K562 (cell line): ENCODE results near the gene KLF17. TPM values are rescaled to one million over a fixed set of nuclear protein-coding genes. Genes with fewer than 3 reads are reported as not detected.
A peak's percentile ranks its signal among the peaks of the same experiment; 100 is the strongest.

Source experiments
- C11orf30 ChIP-seq: fragments of 450-650 bp; IDR thresholded peaks from 2 replicates; pipeline ENCODE4 v1.6.1; 2016; ENCODE audit warnings: low read depth, mild to moderate bottlenecking
- CHD1 ChIP-seq: fragments of 200-600 bp; sonication (generic); IDR thresholded peaks from one replicate; pipeline ENCODE4 v1.6.1; 2012; ENCODE audit warnings: mild to moderate bottlenecking, moderate library complexity, low read length, inconsistent platforms
- DPF2 ChIP-seq: fragments of 450-650 bp; IDR thresholded peaks from 2 replicates; pipeline ENCODE4 v1.6.1; 2016
- MCM7 ChIP-seq, 2 experiments: fragments of 450-650 bp; IDR thresholded peaks; 2 replicates each; pipeline ENCODE4 v1.6.1; 2016 to 2018
- NR1H2 ChIP-seq: sonication (generic); formaldehyde crosslinking; IDR thresholded peaks from 2 replicates; pipeline ENCODE4 v1.4.0; 2020; ENCODE audit warnings: mild to moderate bottlenecking, missing genetic modification reagents
- OTX1 ChIP-seq: fragments of 450-650 bp; formaldehyde crosslinking; IDR thresholded peaks from 2 replicates; pipeline ENCODE4 v1.4.0; 2022; ENCODE audit warnings: mild to moderate bottlenecking
- SMAD2 ChIP-seq: fragments of 150-350 bp; IDR thresholded peaks from 2 replicates; pipeline ENCODE4 v1.6.1; 2014; ENCODE audit warnings: low read depth, mild to moderate bottlenecking, low read length
- SREBF1 ChIP-seq: fragments of 150-350 bp; IDR thresholded peaks from 2 replicates; pipeline ENCODE4 v1.6.1; 2014; ENCODE audit warnings: antibody characterized with exemption, low read depth, low read length, borderline replicate concordance
- SRF ChIP-seq, 2 experiments: fragments of 250-450, 450-650 bp in 1 of 2; sonication (Bioruptor Pico) in 1 of 2; sonication (generic) in 1 of 2; formaldehyde crosslinking; IDR thresholded peaks; 2 replicates each; pipeline versions ENCODE4 v1.5.0 to v1.5.1; 2020 to 2022; ENCODE audit warnings: mild to moderate bottlenecking in 1 of 2, missing genetic modification reagents in 1 of 2
- TRIM24 ChIP-seq, 2 experiments: fragments of 450-650 bp; IDR thresholded peaks; 2 replicates each; pipeline ENCODE4 v1.6.1; 2016
- U2AF2 ChIP-seq: fragments of 200-400 bp; formaldehyde crosslinking; optimal IDR thresholded peaks from 2 replicates; pipeline ENCODE3; 2017; ENCODE audit warnings: low read depth, mild to moderate bottlenecking, low read length
- ZNF445 ChIP-seq: fragments of 250-450 bp; sonication (Bioruptor Pico); IDR thresholded peaks from 2 replicates; pipeline ENCODE4 v1.4.0; 2020; ENCODE audit warnings: low read depth, mild to moderate bottlenecking, moderate library complexity
- polyA plus RNA-seq, 8 experiments: library from polyadenylated mRNA; depleted of rRNA in 4 of 8; stranded (reverse) in 5 of 8; unstranded in 3 of 8; fragments of >200 nt; fragmentation: Nextera tagmentation in 2 of 8; fragmentation: Illumina TruSeq in 1 of 8; extraction: Ambion mirVana in 2 of 8; extraction: Trizol in 1 of 8; gene quantifications; 2 replicates each; pipeline versions ENCODE4 v1.2.1 to v1.2.3, GENCODE V29; 2011 to 2014; ENCODE audit warnings: inconsistent platforms in 1 of 8, missing spikeins in 1 of 8
- total RNA-seq, 7 experiments: library from RNA; depleted of rRNA in 6 of 7; stranded (reverse); fragments of >200 nt in 6 of 7; fragmentation: Illumina TruSeq in 2 of 7; extraction: Trizol in 2 of 7; gene quantifications; 2 replicates each; pipeline versions ENCODE4 v1.2.1 to v1.2.3, GENCODE V29; 2011 to 2021; ENCODE audit warnings: low replicate concordance in 1 of 7
- TF ChIP-seq, protein P1 (sequence below): sonication (generic); formaldehyde crosslinking; IDR thresholded peaks from 2 replicates; pipeline ENCODE4 v1.8.0; 2022; ENCODE audit warnings: missing genetic modification reagents, mild to moderate bottlenecking, moderate library complexity, borderline replicate concordance
- TF ChIP-seq, protein P2 (sequence below): sonication (generic); formaldehyde crosslinking; IDR thresholded peaks from 2 replicates; pipeline ENCODE4 v1.4.0; 2020; ENCODE audit warnings: mild to moderate bottlenecking, missing genetic modification reagents
- TF ChIP-seq, protein P3 (sequence below), 2 experiments: fragments of 450-650 bp; IDR thresholded peaks; 2 replicates each; pipeline ENCODE4 v1.6.1; 2016
- TF ChIP-seq, protein P4 (sequence below): fragments of 250-450 bp; sonication (Bioruptor Pico); IDR thresholded peaks from 2 replicates; pipeline ENCODE4 v1.8.0; 2022; ENCODE audit warnings: moderate library complexity, mild to moderate bottlenecking, inconsistent platforms
- TF ChIP-seq, protein P5 (sequence below): sonication (generic); formaldehyde crosslinking; IDR thresholded peaks from 2 replicates; pipeline ENCODE4 v1.8.0; 2023; ENCODE audit warnings: mild to moderate bottlenecking, missing genetic modification reagents
- TF ChIP-seq, protein P6 (sequence below): sonication (generic); formaldehyde crosslinking; IDR thresholded peaks from 2 replicates; pipeline ENCODE4 v1.8.0; 2022; ENCODE audit warnings: mild to moderate bottlenecking, low read depth, missing genetic modification reagents
- TF ChIP-seq, protein P7 (sequence below): IDR thresholded peaks from 2 replicates; pipeline ENCODE4 v1.6.1; 2016; ENCODE audit warnings: missing genetic modification characterization, missing compliant biosample characterization

Gene KLF17
- total and polyA plus RNA-seq, 9 of the 15 experiments (the other 6 are each of a cell fraction or from before 2014, with no cell fraction given) = 0.01 to 0.24 (median 0.13) TPM; not detected in 6

DNA sequence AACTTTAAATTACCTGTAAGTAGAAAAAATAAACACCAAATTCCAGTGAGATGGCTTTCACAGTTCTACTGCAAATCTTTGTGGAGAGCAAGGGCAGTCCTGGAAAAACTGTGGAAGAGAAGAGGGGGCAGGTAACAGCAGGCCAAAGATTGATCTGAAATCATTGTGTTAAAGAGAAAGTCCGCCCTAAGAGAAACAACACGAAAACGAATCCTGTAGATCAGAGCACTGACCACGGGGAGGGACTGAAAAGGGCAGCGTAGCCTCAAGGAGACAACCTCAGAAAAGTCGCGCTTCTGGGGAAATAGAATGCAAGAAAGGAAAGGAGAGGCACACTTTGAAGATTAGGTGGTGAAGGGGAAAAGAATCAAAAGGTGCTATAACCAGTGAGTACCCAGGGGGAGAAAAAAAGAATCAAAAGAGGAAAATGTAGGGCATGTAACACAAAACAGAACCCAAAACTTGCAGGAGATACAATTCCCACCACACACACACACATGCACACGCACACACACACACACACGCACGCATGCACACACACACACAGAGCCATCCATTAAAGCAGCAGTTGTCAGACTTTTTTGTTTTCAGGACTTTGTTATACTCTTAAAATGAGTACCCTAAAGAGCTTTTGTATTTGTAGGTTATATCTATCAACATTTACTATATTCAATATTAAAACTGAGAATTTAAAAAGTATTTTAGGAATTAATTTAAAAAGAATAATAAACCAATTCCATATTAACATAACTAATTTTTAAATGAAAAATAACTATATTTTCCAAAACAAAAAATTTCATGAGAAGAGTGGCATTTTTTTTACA, 28.0 kb upstream of the KLF17 start (continued):
- TF ChIP-seq, protein P1, sequence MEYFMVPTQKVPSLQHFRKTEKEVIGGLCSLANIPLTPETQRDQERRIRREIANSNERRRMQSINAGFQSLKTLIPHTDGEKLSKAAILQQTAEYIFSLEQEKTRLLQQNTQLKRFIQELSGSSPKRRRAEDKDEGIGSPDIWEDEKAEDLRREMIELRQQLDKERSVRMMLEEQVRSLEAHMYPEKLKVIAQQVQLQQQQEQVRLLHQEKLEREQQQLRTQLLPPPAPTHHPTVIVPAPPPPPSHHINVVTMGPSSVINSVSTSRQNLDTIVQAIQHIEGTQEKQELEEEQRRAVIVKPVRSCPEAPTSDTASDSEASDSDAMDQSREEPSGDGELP (CRISPR knock-in tag) = no peak
- TF ChIP-seq SMAD2 (no peak), U2AF2 (no peak), ZNF445 (CRISPR knock-in tag) (no peak), MCM7 (IDR thresholded peaks at IDR 0.05) (no peak), NR1H2 (CRISPR knock-in tag) (no peak), TRIM24 (IDR thresholded peaks at IDR 0.05) (no peak), SRF (CRISPR knock-in tag; IDR thresholded peaks at IDR 0.05) (no peak), DPF2 (peak; percentile 37; the same call in 1 of the 2 replicates), CHD1 (no peak), C11orf30 (no peak), OTX1 (CRISPR knock-in tag) (peak; percentile 54; the same call in 1 of the 2 replicates), SREBF1 (no peak)
- TF ChIP-seq, protein P2, sequence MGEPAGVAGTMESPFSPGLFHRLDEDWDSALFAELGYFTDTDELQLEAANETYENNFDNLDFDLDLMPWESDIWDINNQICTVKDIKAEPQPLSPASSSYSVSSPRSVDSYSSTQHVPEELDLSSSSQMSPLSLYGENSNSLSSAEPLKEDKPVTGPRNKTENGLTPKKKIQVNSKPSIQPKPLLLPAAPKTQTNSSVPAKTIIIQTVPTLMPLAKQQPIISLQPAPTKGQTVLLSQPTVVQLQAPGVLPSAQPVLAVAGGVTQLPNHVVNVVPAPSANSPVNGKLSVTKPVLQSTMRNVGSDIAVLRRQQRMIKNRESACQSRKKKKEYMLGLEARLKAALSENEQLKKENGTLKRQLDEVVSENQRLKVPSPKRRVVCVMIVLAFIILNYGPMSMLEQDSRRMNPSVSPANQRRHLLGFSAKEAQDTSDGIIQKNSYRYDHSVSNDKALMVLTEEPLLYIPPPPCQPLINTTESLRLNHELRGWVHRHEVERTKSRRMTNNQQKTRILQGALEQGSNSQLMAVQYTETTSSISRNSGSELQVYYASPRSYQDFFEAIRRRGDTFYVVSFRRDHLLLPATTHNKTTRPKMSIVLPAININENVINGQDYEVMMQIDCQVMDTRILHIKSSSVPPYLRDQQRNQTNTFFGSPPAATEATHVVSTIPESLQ = no peak
- TF ChIP-seq, protein P3, sequence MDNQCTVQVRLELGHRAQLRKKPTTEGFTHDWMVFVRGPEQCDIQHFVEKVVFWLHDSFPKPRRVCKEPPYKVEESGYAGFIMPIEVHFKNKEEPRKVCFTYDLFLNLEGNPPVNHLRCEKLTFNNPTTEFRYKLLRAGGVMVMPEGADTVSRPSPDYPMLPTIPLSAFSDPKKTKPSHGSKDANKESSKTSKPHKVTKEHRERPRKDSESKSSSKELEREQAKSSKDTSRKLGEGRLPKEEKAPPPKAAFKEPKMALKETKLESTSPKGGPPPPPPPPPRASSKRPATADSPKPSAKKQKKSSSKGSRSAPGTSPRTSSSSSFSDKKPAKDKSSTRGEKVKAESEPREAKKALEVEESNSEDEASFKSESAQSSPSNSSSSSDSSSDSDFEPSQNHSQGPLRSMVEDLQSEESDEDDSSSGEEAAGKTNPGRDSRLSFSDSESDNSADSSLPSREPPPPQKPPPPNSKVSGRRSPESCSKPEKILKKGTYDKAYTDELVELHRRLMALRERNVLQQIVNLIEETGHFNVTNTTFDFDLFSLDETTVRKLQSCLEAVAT (IDR thresholded peaks at IDR 0.05) = 0 out of 4 replicates have a peak, but pooled peaks of 1 of the 2 experiments have one; percentile 36
- TF ChIP-seq, protein P4, sequence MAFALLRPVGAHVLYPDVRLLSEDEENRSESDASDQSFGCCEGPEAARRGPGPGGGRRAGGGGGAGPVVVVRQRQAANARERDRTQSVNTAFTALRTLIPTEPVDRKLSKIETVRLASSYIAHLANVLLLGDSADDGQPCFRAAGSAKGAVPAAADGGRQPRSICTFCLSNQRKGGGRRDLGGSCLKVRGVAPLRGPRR (CRISPR knock-in tag) = no peak
- TF ChIP-seq, protein P5, sequence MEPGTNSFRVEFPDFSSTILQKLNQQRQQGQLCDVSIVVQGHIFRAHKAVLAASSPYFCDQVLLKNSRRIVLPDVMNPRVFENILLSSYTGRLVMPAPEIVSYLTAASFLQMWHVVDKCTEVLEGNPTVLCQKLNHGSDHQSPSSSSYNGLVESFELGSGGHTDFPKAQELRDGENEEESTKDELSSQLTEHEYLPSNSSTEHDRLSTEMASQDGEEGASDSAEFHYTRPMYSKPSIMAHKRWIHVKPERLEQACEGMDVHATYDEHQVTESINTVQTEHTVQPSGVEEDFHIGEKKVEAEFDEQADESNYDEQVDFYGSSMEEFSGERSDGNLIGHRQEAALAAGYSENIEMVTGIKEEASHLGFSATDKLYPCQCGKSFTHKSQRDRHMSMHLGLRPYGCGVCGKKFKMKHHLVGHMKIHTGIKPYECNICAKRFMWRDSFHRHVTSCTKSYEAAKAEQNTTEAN (CRISPR knock-in tag) = no peak
- TF ChIP-seq, protein P6, sequence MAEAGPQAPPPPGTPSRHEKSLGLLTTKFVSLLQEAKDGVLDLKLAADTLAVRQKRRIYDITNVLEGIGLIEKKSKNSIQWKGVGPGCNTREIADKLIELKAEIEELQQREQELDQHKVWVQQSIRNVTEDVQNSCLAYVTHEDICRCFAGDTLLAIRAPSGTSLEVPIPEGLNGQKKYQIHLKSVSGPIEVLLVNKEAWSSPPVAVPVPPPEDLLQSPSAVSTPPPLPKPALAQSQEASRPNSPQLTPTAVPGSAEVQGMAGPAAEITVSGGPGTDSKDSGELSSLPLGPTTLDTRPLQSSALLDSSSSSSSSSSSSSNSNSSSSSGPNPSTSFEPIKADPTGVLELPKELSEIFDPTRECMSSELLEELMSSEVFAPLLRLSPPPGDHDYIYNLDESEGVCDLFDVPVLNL (CRISPR knock-in tag) = no peak
- TF ChIP-seq, protein P7, sequence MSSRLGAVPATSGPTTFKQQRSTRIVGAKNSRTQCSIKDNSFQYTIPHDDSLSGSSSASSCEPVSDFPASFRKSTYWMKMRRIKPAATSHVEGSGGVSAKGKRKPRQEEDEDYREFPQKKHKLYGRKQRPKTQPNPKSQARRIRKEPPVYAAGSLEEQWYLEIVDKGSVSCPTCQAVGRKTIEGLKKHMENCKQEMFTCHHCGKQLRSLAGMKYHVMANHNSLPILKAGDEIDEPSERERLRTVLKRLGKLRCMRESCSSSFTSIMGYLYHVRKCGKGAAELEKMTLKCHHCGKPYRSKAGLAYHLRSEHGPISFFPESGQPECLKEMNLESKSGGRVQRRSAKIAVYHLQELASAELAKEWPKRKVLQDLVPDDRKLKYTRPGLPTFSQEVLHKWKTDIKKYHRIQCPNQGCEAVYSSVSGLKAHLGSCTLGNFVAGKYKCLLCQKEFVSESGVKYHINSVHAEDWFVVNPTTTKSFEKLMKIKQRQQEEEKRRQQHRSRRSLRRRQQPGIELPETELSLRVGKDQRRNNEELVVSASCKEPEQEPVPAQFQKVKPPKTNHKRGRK (tag) = peak; percentile 22; the same call in 1 of the 2 replicates
